Kidney tubule cell (primary cell): ENCODE data around the gene TSHR.
"Not testable (repeated sequence)": the region's sequence is repeated elsewhere in the genome, so short reads cannot be mapped to it uniquely, and the experiment has no call there.

Experiments
- DNase-seq: peaks from one replicate; pipeline ENCODE4 v3.0.0-alpha.2; 2018; ENCODE audit warnings: low spot score

Gene TSHR

GRCh38 chr14:80955416-80955941, at the start of gene TSHR:
TSS of gene TSHR (plus strand) at chr14:80955621. CDS start at chr14:80955681, 60 bp downstream.
- DNase-seq: no peak

- no peak for DNase-seq
Observed at GRCh38 chr14:80906336-80906735, 49.1 kb upstream of the TSHR start.

GRCh38 chr14:80906946-80907345, 48.5 kb upstream of the TSHR start:
- no peak for DNase-seq

GRCh38 chr14:80912013-80912412, 43.4 kb upstream of the TSHR start:
- not testable (repeated sequence) for DNase-seq

GRCh38 chr14:80919622-80920021, 35.8 kb upstream of the TSHR start:
- no peak for DNase-seq

- no peak for DNase-seq
Observed at GRCh38 chr14:80923368-80923767, 32.1 kb upstream of the TSHR start.

- peak; percentile 4 for DNase-seq
Observed at GRCh38 chr14:80924365-80925103, 30.9 kb upstream of the TSHR start.

- peak; percentile 55 for DNase-seq
Observed at GRCh38 chr14:80926397-80927082, 28.9 kb upstream of the TSHR start.

GRCh38 chr14:80927083-80927989, 28.1 kb upstream of the TSHR start:
- no peak for DNase-seq

- no peak for DNase-seq
Observed at GRCh38 chr14:80930095-80930494, 25.3 kb upstream of the TSHR start.

- DNase-seq: peak; percentile 97
Observed at GRCh38 chr14:80930836-80931389, 24.5 kb upstream of the TSHR start.

- no peak for DNase-seq
Observed at GRCh38 chr14:80933282-80933681, 22.1 kb upstream of the TSHR start.

GRCh38 chr14:80933686-80934085, 21.7 kb upstream of the TSHR start:
- no peak for DNase-seq

- DNase-seq: no peak
Observed at GRCh38 chr14:80940146-80940545, 15.3 kb upstream of the TSHR start.

- DNase-seq: peak; percentile 98
Observed at GRCh38 chr14:80941241-80942185, 13.9 kb upstream of the TSHR start, which contains the start of gene CEP128. TSS of gene CEP128 (minus strand) at chr14:80941738.

- DNase-seq: no peak
Observed at GRCh38 chr14:80942191-80942600, 13.2 kb upstream of the TSHR start.

GRCh38 chr14:80944861-80945617, 10.4 kb upstream of the TSHR start:
- no peak for DNase-seq

- peak; percentile 35 for DNase-seq
Observed at GRCh38 chr14:80946187-80946586, 9.2 kb upstream of the TSHR start.

GRCh38 chr14:80946797-80947196, 8.6 kb upstream of the TSHR start:
- DNase-seq: no peak

- no peak for DNase-seq
Observed at GRCh38 chr14:80948291-80948690, 7.1 kb upstream of the TSHR start.
